GM18907 (cell line): ENCODE data around the gene ACOT12.
"Not testable (repeated sequence)": the region's sequence is repeated elsewhere in the genome, so short reads cannot be mapped to it uniquely, and the experiment has no call there.

Source experiments
- ATAC-seq: cut with Tn5 transposase; IDR thresholded peaks from one replicate; pipeline ENCODE4 v1.9.1; 2021; ENCODE audit warnings: mild to moderate bottlenecking, moderate library complexity; ENCODE audit not compliant: unreplicated experiment

The ACOT12 gene

GRCh38 chr5:81300921-81301270 is 93.0 kb downstream of the ACOT12 start:
- ATAC-seq: no peak

GRCh38 chr5:81297531-81297930 is 96.4 kb downstream of the ACOT12 start:
- no peak for ATAC-seq

DNA sequence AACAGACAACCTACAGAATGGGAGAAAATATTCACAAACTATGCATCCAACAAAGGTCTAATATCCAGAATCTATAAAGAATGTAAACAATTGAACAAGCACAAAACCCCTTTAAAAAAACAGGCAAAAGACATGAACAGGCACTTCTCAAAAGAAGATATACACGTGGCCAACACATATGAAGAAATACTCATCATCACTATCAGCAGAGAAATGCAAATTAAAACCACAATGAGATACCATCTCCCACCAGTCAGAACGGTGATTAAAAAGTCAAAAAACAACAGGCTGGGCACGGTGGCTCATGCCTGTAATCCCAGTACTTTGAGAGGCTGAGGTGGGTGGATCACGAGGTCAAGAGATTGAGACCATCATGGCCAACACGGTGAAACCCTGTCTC is 99.9 kb downstream of the ACOT12 start:
- not testable (repeated sequence) for ATAC-seq

- no peak for ATAC-seq
Observed at GRCh38 chr5:81292130-81292529, 101.8 kb downstream of the ACOT12 start.

- no peak for ATAC-seq
Observed at GRCh38 chr5:81290146-81290545, 103.8 kb downstream of the ACOT12 start.

- ATAC-seq: no peak
Observed at GRCh38 chr5:81288021-81288433, 105.9 kb downstream of the ACOT12 start.

DNA sequence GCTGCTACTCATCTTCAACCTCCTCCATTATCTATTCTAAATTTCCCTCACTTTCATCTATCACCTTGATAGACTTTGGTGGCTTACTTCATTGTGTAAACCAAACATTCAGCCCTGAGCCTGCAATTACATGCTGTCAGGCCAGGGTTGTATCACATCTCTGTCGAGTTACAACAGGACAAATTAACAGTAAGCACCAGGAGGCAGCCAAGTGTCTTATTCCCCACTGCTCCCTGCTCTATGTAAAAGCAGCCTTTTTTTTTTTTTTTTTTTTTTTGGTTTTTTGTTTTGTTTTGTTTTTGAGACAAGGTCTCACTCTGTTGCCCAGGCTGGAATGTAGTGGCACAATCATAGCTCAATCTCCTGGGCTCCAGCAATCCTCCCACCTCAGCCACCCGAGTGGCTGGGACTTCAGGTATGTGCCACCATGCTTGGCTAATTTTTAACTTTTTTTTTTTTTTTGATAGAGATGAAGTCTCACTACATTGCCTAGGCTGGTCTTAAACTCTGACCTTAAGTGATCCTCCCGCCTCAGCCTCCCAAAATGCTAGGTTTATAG is 107.8 kb downstream of the ACOT12 start:
- ATAC-seq: no peak

- no peak for ATAC-seq
Observed at GRCh38 chr5:81283976-81284375, 110.0 kb downstream of the ACOT12 start.
